Activated CD4-positive, alpha-beta T cell treated with anti-CD3 and anti-CD28 coated beads for 36 hours (primary cell): Measurements from ENCODE around the gene MED12L. TPM values are rescaled to one million over a fixed set of nuclear protein-coding genes. Genes with fewer than 3 reads are reported as not detected.

Source experiments
- ATAC-seq: fragments of 200-7000 bp; cut with Tn5 transposase; one replicate; pipeline ENCODE4 v1.10.0; 2021; ENCODE audit warnings: mild to moderate bottlenecking, moderate library complexity
- CTCF ChIA-PET: fragments of 350-600 bp; sonication (Branson Sonifier 250); formaldehyde crosslinking; loops from one replicate; lab custom pipeline; 2021; ENCODE audit warnings: antibody characterized with exemption; lab: Charles Lee
- POLR2A ChIA-PET: fragments of 350-600 bp; sonication (Branson Sonifier 250); formaldehyde crosslinking; loops from one replicate; lab custom pipeline; 2021; ENCODE audit warnings: antibody characterized with exemption, inconsistent platforms; lab: Charles Lee
- DNase-seq: peaks from one replicate; pipeline ENCODE4 v3.0.0-alpha.2; 2020
- H3K27ac Mint-ChIP-seq: one replicate; pipeline ENCODE4 v1.8.0; 2021; ENCODE audit warnings: mixed read lengths
- H3K27me3 Mint-ChIP-seq: one replicate; pipeline ENCODE4 v1.8.0; 2021; ENCODE audit warnings: mixed read lengths
- H3K36me3 Mint-ChIP-seq: one replicate; pipeline ENCODE4 v1.8.0; 2021; ENCODE audit warnings: low read depth, mixed read lengths
- H3K4me1 Mint-ChIP-seq: one replicate; pipeline ENCODE4 v1.8.0; 2021; ENCODE audit warnings: mixed read lengths
- H3K4me3 Mint-ChIP-seq: one replicate; pipeline ENCODE4 v1.8.0; 2021; ENCODE audit warnings: mild to moderate bottlenecking, moderate library complexity, mixed read lengths
- H3K9me3 Mint-ChIP-seq: one replicate; pipeline ENCODE4 v1.8.0; 2021; ENCODE audit warnings: low read depth, mixed read lengths
- intact Hi-C, 2 experiments: fragments of 100-400 bp; cut with DNase I in 1 of 2; cut with micrococcal nuclease in 1 of 2; formaldehyde crosslinking; loops; one replicate each; pipeline versions ENCODE4 v1.14.2 to v1.15.1; 2022 to 2024; cut with DNase I, micrococcal nuclease
- total RNA-seq, 2 experiments: library from RNA; stranded (reverse); gene quantifications; one replicate each; pipeline ENCODE4 v1.2.3, GENCODE V29; 2021

The MED12L gene
- total RNA-seq, 2 experiments from 2014 or later: 2.4 to 3.0 TPM

DNA sequence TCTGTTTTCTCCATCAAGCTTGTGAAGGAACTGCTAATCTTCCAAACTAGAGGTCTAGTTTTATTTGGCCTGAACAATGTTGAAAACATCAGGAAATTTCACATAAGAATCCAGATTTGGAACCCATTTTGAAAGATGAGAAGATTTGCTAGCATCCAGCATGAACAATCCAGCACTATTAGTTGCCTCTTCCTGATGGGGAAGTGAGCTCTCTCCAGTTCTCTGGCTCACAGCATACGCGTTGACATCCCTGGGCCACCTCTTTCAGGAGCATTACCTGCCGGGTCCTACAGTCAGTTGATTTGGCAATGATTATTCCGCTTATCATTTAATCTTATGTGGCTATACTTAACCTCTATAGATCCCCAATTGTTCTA, 220.3 kb downstream of the MED12L start:
- no peaks in the 10 kb centered on the region for H3K9me3 Mint-ChIP-seq
- ChIA-PET CTCF (interaction anchor here (0.8 to 2.9 kb wide), 10 partner anchors 10 to 149 kb away, joined by 3 to 15 read pairs (median 4); no protein-coding TSS in a partner anchor), POLR2A (interaction anchor here (0.6 to 2.3 kb wide), 4 partner anchors 11 to 1583 kb away, joined by 3 to 16 read pairs (median 3); partner anchors contain the start of gene GPR87)
- ATAC-seq (no peak), DNase-seq (no peak)
- H3K4me1 Mint-ChIP-seq: peaks cover 76% of the 10 kb centered on the region
- H3K27me3 Mint-ChIP-seq: peaks cover 11% of the 10 kb centered on the region
- peak overlapping the region; percentile 69 for H3K27ac Mint-ChIP-seq
- H3K4me3 Mint-ChIP-seq: peak overlapping the region; percentile 40
- intact Hi-C loops: loop anchor here (1.0 to 10.0 kb wide), 13 partner anchors 11 to 1829 kb away; partner anchors contain the start of genes GPR87 (in 2 of the 2) and GPR171 (in 1 of the 2)
- H3K36me3 Mint-ChIP-seq: no peaks in the 10 kb centered on the region

DNA sequence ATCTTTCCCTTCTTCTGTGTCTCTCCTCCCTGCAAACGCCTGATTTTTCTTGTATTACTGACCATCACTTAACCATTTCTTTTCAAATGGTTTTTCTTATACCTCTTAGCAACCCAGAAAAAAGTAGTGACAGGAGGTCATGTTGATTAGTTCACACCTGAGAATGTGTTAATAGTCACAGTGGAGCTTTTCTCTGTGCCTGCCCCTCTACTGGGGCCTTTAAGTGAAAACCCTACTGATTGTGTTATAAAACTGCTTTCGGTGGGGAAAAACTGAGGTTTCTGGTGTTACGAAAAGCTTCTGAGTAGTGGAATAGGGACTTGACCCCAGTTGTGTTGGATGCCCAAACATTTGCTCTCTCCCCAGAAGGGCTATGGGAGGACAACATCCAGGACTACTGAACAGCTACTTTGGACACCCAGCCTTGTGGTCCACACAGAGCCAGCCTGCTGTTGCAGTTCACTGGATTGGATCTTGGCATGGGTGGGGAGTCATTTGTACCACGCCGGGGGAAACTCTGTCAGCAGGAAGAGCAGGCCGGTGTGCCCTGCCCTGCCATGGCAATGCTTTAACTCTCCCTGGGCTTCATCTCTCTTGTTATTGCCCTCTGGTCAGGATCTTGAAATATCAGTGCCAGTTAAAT, 220.8 kb downstream of the MED12L start:
- peaks cover 72% of the 10 kb centered on the region for H3K4me1 Mint-ChIP-seq
- H3K36me3 Mint-ChIP-seq: no peaks in the 10 kb centered on the region
- H3K4me3 Mint-ChIP-seq: peak overlapping the region; percentile 40
- no peak for DNase-seq
- ChIA-PET POLR2A (interaction anchor here (0.8 to 2.3 kb wide), 2 partner anchors 10 to 101 kb away, joined by 3 to 16 read pairs; partner anchors contain the start of gene GPR87), CTCF (interaction anchor here (0.8 to 2.9 kb wide), 11 partner anchors 10 to 150 kb away, joined by 3 to 9 read pairs (median 3); partner anchors contain the start of gene GPR87)
- ATAC-seq: no peak
- H3K9me3 Mint-ChIP-seq: no peaks in the 10 kb centered on the region
- intact Hi-C loops: loop anchor here (5.0 to 10.0 kb wide), 4 partner anchors 329 to 1829 kb away; no protein-coding TSS in a partner anchor
- H3K27ac Mint-ChIP-seq: peak overlapping the region; percentile 69
- peaks cover 10% of the 10 kb centered on the region for H3K27me3 Mint-ChIP-seq

DNA sequence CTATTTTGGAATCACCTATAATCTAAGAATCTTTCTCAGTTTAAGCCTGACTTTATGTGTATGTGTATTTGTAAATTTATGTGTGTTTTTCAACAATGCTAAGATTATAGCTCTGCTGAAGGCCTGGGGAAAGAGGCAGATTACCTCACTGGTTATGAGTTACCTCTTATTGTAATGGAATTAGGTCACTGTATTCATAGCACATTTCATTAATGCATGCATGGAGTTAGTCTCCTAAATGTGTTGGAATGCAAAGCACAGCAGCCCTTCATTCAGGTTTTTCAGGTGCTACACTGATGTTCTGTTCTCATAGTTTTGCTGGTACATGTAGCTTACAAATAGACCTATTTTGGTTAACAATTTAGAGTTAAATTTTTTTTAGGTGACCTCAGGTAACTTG, 221.7 kb downstream of the MED12L start:
- ChIA-PET CTCF (interaction anchor here (0.6 to 1.7 kb wide), 9 partner anchors 9 to 1095 kb away, joined by 3 to 8 read pairs (median 3); partner anchors contain the start of genes GPR87 and P2RY14), POLR2A (interaction anchor here (1.3 kb wide), 1 partner anchor 9 kb away, joined by 7 read pairs; the partner anchor contains the start of gene GPR87)
- DNase-seq (no peak), ATAC-seq (no peak)
- Mint-ChIP-seq H3K27me3 (peaks cover 8% of the 10 kb centered on the region), H3K4me3 (no peak overlapping the region), H3K27ac (peak overlapping the region; percentile 69), H3K36me3 (no peaks in the 10 kb centered on the region), H3K9me3 (no peaks in the 10 kb centered on the region), H3K4me1 (peaks cover 65% of the 10 kb centered on the region)
- intact Hi-C loops: loop anchor here (5.0 to 10.0 kb wide), 4 partner anchors 330 to 1828 kb away; no protein-coding TSS in a partner anchor

DNA sequence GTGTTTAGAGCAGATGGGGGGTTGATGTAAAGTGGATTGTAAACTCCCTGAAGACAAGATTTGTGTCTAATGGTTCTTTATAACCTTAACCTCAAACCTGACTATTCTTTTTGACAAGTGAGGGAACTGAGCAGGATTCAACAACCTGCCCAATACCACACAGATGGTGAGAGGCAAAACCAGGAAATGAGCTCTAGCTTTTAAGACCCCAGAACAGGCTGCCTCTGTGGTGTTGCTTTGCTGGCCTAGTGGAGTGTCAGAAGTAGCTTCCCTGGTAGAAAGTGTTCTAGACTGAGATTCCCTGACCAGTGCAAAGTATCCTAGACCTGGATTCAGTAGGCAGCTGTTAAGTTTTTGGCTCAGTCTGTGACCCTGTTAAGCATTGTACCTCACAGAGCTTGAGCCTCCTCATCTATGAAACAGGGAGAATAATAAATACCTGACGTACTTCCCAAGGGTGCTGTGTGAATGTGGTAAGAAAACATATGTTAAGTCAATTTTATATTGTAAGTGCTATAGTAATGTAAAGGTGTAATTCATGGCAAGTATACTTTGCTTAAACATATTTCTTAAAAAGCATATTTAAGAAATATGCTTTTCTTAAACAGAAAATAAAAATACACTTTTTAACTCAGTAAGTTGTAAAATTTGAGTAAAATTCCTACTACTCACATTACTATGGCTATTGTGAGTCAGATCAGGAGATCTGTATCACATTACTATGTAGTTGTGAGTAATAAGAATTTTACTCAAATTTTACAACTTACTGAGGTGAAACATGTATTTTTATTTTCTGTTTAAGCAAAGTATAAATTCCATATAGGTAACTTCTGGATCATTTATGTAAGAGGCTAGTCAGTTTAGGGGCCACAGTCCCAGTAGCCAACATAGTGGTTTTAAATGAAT, 222.4 kb downstream of the MED12L start:
- intact Hi-C loops: loop anchor here (5.0 to 10.0 kb wide), 4 partner anchors 331 to 1827 kb away; no protein-coding TSS in a partner anchor
- H3K27ac Mint-ChIP-seq: peak overlapping the region; percentile 63
- ATAC-seq: peak; percentile 44
- no peaks in the 10 kb centered on the region for H3K9me3 Mint-ChIP-seq
- H3K4me3 Mint-ChIP-seq: no peak overlapping the region
- ChIA-PET POLR2A (interaction anchor here (0.5 to 1.3 kb wide), 2 partner anchors 9 to 98 kb away, joined by 4 to 7 read pairs; partner anchors contain the start of gene GPR87), CTCF (interaction anchor here (0.5 to 1.7 kb wide), 8 partner anchors 8 to 1094 kb away, joined by 3 to 8 read pairs (median 4); partner anchors contain the start of genes GPR87 and P2RY14)
- H3K27me3 Mint-ChIP-seq: peaks cover 4% of the 10 kb centered on the region
- no peaks in the 10 kb centered on the region for H3K36me3 Mint-ChIP-seq
- peaks cover 60% of the 10 kb centered on the region for H3K4me1 Mint-ChIP-seq
- DNase-seq: no peak

DNA sequence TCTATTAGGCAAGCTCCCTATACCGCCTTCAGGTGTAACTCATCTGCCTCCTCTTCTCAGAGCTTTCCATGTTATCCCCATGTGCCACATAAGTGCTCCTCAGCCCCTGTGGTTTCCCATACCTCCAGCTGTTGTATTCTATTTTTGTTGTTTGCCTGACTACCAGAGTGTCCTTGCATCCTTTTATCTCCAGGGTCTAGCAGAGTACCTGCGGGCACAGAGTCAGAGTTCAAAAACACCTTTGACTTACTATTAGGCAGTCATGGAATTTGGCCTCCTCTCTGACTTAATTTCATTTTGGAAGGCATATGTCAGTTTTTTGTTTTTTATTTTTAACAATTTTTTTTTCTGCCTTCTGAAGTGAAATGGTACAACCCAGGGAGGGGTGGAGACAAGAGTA, 224.1 kb downstream of the MED12L start:
- H3K27ac Mint-ChIP-seq: peak overlapping the region; percentile 27
- POLR2A ChIA-PET: no interaction called here

DNA sequence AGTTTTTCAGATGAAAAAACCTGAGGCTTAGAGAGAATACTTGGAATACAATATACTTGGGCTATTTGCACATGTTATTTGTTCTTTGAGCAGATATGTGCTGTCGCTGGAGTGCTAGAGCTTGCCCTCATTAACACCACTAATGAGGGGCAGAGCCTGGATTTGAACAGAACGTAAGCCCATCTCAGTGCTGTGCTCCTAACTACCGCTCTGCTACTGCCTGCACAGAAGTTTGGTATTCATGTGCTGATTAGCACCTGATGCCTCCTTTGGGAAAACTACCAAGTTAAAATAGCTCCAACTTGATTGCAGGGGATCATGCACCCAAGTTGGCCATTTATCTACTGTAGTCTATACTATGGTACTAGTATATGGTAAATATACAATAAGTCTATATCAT, 227.5 kb downstream of the MED12L start:
- POLR2A ChIA-PET: no interaction called here
- Mint-ChIP-seq H3K36me3 (no peaks in the 10 kb centered on the region), H3K9me3 (no peaks in the 10 kb centered on the region), H3K4me3 (no peak overlapping the region), H3K27ac (no peak overlapping the region), H3K4me1 (peaks cover 33% of the 10 kb centered on the region), H3K27me3 (peaks cover 2% of the 10 kb centered on the region)
- intact Hi-C loops: no loop called here
- CTCF ChIA-PET: interaction anchor here (0.8 to 1.4 kb wide), 4 partner anchors 13 to 145 kb away, joined by 3 to 6 read pairs (median 4); no protein-coding TSS in a partner anchor
- DNase-seq (no peak), ATAC-seq (no peak)

More for the DNA sequence above, 224.1 kb downstream of the MED12L start:
- no peaks in the 10 kb centered on the region for H3K36me3 Mint-ChIP-seq
- H3K9me3 Mint-ChIP-seq: no peaks in the 10 kb centered on the region
- CTCF ChIA-PET: interaction anchor here (0.6 to 1.3 kb wide), 3 partner anchors 14 to 111 kb away, joined by 3 to 4 read pairs (median 3); no protein-coding TSS in a partner anchor
- DNase-seq: no peak
- H3K4me1 Mint-ChIP-seq: peaks cover 48% of the 10 kb centered on the region
- ATAC-seq: no peak
- no peak overlapping the region for H3K4me3 Mint-ChIP-seq
- intact Hi-C loops: loop anchor here (5.0 to 10.0 kb wide), 4 partner anchors 332 to 1825 kb away; no protein-coding TSS in a partner anchor
- no peaks in the 10 kb centered on the region for H3K27me3 Mint-ChIP-seq

DNA sequence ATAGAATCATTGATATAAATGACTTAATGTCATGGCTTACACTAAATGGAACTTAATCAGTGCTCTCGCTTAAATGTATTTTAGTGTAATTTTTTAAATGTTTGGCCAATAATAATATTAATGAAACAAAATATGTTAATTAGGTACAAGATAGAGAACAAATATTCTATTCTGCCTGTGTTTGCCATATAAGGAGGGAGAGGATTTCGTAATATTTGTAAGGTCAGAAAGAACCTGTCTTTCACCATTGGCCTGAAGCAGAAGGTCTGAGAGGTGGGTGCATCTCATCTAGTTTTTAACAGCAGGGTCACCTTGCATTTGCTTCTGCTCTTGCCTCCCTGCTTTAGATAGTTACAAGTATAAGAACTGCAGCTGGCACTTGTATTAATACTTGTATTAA, 228.7 kb downstream of the MED12L start:
- ATAC-seq: no peak
- DNase-seq: no peak
- Mint-ChIP-seq H3K4me1 (peaks cover 33% of the 10 kb centered on the region), H3K27ac (no peak overlapping the region), H3K9me3 (no peaks in the 10 kb centered on the region), H3K36me3 (no peaks in the 10 kb centered on the region), H3K4me3 (no peak overlapping the region), H3K27me3 (peaks cover 2% of the 10 kb centered on the region)
- CTCF ChIA-PET: interaction anchor here (1.2 to 1.4 kb wide), 2 partner anchors 86 to 526 kb away, joined by 3 read pairs; no protein-coding TSS in a partner anchor
- POLR2A ChIA-PET: no interaction called here
- intact Hi-C loops: no loop called here

DNA sequence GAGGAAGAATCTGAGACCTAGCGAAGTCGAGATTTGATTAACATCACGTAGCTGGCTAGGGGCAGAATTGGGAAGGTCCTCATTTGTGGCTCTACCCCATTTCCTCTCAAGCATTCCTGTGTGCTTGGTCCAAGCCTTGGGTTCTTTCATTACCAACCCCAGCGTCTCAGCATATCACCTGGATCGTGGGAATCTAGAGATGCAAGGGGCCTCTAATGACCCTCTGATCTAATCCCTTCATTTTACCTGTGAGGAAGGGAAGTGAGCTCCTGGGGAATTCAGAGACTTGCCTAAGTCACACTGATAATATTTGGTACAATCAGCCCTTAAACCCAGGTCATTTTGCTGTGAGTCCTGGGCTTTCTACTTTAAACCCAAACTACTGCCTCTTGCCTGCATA, 229.1 kb downstream of the MED12L start:
- Mint-ChIP-seq H3K4me3 (peak overlapping the region; percentile 50), H3K27ac (no peak overlapping the region), H3K4me1 (peaks cover 32% of the 10 kb centered on the region), H3K9me3 (no peaks in the 10 kb centered on the region), H3K36me3 (no peaks in the 10 kb centered on the region), H3K27me3 (peaks cover 2% of the 10 kb centered on the region)
- CTCF ChIA-PET: interaction anchor here (1.2 to 1.4 kb wide), 2 partner anchors 86 to 527 kb away, joined by 3 read pairs; no protein-coding TSS in a partner anchor
- POLR2A ChIA-PET: no interaction called here
- DNase-seq (no peak), ATAC-seq (no peak)
- intact Hi-C loops: no loop called here

DNA sequence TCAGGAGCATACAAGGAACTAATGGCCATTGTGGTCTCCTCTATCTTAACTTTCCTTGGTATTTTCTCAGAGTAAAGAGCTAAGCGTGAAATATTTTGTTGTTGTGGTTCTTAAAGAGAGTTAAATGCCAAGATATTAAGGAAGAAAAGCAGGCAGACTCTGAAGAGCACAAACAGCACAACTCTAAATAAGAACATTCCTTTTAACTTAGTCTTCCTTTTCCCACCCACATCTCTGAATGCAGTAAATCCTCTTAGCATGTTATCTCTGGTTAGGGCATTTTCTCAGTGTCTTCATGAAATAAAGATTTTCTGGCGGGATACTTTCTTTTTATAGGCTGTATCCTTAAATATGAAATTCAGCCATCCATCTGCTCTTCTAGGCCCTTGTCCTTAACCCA, 229.7 kb downstream of the MED12L start:
- H3K27me3 Mint-ChIP-seq: peaks cover 2% of the 10 kb centered on the region
- no peaks in the 10 kb centered on the region for H3K36me3 Mint-ChIP-seq
- no peak for DNase-seq
- H3K27ac Mint-ChIP-seq: peak overlapping the region; percentile 90
- H3K4me1 Mint-ChIP-seq: peaks cover 37% of the 10 kb centered on the region
- peak overlapping the region; percentile 50 for H3K4me3 Mint-ChIP-seq
- no peaks in the 10 kb centered on the region for H3K9me3 Mint-ChIP-seq
- CTCF ChIA-PET: interaction anchor here (1.2 to 1.9 kb wide), 4 partner anchors 8 to 527 kb away, joined by 3 to 15 read pairs (median 6); no protein-coding TSS in a partner anchor
- intact Hi-C loops: loop anchor here in 1 of 2 experiments (5.0 kb wide), 3 partner anchors 812 to 942 kb away; partner anchors contain the start of gene TSC22D2
- POLR2A ChIA-PET: interaction anchor here (1.9 kb wide), 1 partner anchor 10 kb away, joined by 16 read pairs; no protein-coding TSS in a partner anchor
- ATAC-seq: no peak

DNA sequence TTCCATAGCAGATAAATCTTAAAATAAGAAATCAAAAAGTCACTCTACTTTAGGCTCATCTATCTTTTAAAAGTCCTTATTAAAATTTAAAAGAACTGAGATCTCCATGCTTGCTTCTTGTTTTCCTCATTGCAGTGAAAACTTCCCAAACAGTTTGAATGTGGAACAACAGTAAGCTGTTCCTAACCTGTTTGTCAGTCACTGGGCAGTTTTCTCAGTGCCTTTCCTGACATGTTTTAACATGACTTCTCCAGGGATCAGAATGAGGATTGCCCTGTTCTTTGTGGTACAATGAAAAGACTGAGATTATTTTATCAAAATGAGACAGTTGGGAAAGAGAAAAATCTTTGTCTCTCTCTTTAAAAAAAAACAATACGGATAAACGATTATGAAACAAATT, 230.4 kb downstream of the MED12L start:
- ATAC-seq: no peak
- Mint-ChIP-seq H3K27ac (peak overlapping the region; percentile 90), H3K4me3 (peak overlapping the region; percentile 50), H3K4me1 (peaks cover 44% of the 10 kb centered on the region), H3K9me3 (no peaks in the 10 kb centered on the region), H3K36me3 (no peaks in the 10 kb centered on the region), H3K27me3 (peaks cover 2% of the 10 kb centered on the region)
- DNase-seq: no peak
- ChIA-PET CTCF (interaction anchor here (0.6 to 1.9 kb wide), 10 partner anchors 9 to 212 kb away, joined by 3 to 15 read pairs (median 3); no protein-coding TSS in a partner anchor), POLR2A (interaction anchor here (0.7 to 1.9 kb wide), 4 partner anchors 8 to 115 kb away, joined by 3 to 16 read pairs (median 6); no protein-coding TSS in a partner anchor)
- intact Hi-C loops: loop anchor here (1.0 to 5.0 kb wide), 9 partner anchors 11 to 941 kb away; partner anchors contain the start of genes GPR171 (in 1 of the 2) and TSC22D2 (in 1 of the 2)
